COLO829 (cell line): Measurements from ENCODE around the gene HS3ST1.

Source experiments
- DNase-seq: peaks from one replicate; pipeline ENCODE4 v3.0.0; 2012; ENCODE audit warnings: low spot score

Gene HS3ST1

GRCh38 chr4:11428231-11428898, at the start of gene HS3ST1:
TSS of gene HS3ST1 (minus strand) at chr4:11428894. CDS start at chr4:11400005, 28,889 bp downstream.
- DNase-seq: no peak

GRCh38 chr4:11475871-11476270, 47.2 kb upstream of the HS3ST1 start:
- DNase-seq: no peak

GRCh38 chr4:11474146-11474545, 45.5 kb upstream of the HS3ST1 start:
- no peak for DNase-seq

GRCh38 chr4:11472535-11472934, 43.8 kb upstream of the HS3ST1 start:
- DNase-seq: no peak

- no peak for DNase-seq
Observed at GRCh38 chr4:11471618-11472017, 42.9 kb upstream of the HS3ST1 start.

GRCh38 chr4:11471046-11471441, 42.4 kb upstream of the HS3ST1 start:
- DNase-seq: no peak

GRCh38 chr4:11470438-11471045, 41.8 kb upstream of the HS3ST1 start:
- no peak for DNase-seq

GRCh38 chr4:11469650-11470437, 41.1 kb upstream of the HS3ST1 start:
- no peak for DNase-seq

GRCh38 chr4:11468901-11469300, 40.2 kb upstream of the HS3ST1 start:
- DNase-seq: no peak

GRCh38 chr4:11467931-11468330, 39.2 kb upstream of the HS3ST1 start:
- no peak for DNase-seq

GRCh38 chr4:11463707-11464106, 35.0 kb upstream of the HS3ST1 start:
- DNase-seq: no peak

- no peak for DNase-seq
Observed at GRCh38 chr4:11456401-11456800, 27.7 kb upstream of the HS3ST1 start.

- DNase-seq: no peak
Observed at GRCh38 chr4:11455201-11455835, 26.6 kb upstream of the HS3ST1 start.

GRCh38 chr4:11451716-11452115, 23.0 kb upstream of the HS3ST1 start:
- DNase-seq: no peak

- no peak for DNase-seq
Observed at GRCh38 chr4:11446155-11446811, 17.6 kb upstream of the HS3ST1 start.

GRCh38 chr4:11441194-11441556, 12.5 kb upstream of the HS3ST1 start:
- no peak for DNase-seq

- DNase-seq: no peak
Observed at GRCh38 chr4:11440481-11441193, 11.9 kb upstream of the HS3ST1 start.

GRCh38 chr4:11439836-11440235, 11.1 kb upstream of the HS3ST1 start:
- no peak for DNase-seq

- DNase-seq: no peak
Observed at GRCh38 chr4:11438647-11439046, 10.0 kb upstream of the HS3ST1 start.

GRCh38 chr4:11436673-11437072, 8.0 kb upstream of the HS3ST1 start:
- no peak for DNase-seq

- DNase-seq: no peak
Observed at GRCh38 chr4:11436084-11436483, 7.4 kb upstream of the HS3ST1 start.

- DNase-seq: no peak
Observed at GRCh38 chr4:11435557-11435956, 6.9 kb upstream of the HS3ST1 start.
